Measurements from ENCODE around the gene ADD3. TPM values are rescaled to one million over a fixed set of nuclear protein-coding genes. Genes with fewer than 3 reads are reported as not detected.

Gene ADD3
- total and polyA plus RNA-seq, 4 donors: 15.4 to 55.9 (median 22.8) TPM

DNA sequence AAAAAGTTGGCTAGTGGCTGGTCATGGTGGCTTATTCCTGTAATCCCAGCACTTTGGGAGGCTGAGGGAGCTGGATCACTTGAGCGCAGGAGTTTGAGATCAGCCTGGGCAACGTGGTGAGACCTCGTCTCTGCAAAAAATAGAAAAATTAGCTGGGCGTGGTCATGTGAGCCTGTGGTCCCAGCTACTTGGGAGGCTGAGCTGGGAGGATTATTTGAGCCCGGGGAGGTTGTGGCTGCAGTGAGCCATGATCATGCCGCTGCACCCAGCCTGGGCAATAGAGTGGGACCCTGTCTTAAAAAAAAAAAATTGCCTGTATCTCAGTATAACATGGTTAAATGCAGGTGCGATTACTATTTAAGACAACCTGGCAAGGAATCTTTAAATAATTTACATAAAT lies 61.0 kb downstream of the ADD3 start (continued):
- TF ChIP-seq HNF4G (IDR thresholded peaks at IDR 0.05) (no peak), FOXA1 (IDR thresholded peaks at IDR 0.05) (no peak), TAF1 (conservative IDR thresholded peaks at IDR 0.05) (no peak), NR2F2 (IDR thresholded peaks at IDR 0.05) (no peak), ATF3 (IDR thresholded peaks at IDR 0.05) (no peak), RXRA (IDR thresholded peaks at IDR 0.05) (no peak)

GRCh38 chr10:110069502-110069982 lies 61.8 kb downstream of the ADD3 start:
- Histone ChIP-seq H3K4me3 (ENCODE audit: low read depth in 1 of 3, low read length in 3 of 3) (no peak overlapping the region), H3K27ac (ENCODE audit: low read depth in 1 of 2, low read length in 2 of 2) (peak overlapping the region; percentile 19 to 26), H3K4me1 (ENCODE audit: control insufficient read depth in 4 of 4, insufficient read depth in 4 of 4, low read length in 3 of 4) (peaks cover 0 to 3% (median 0%) of the 10 kb centered on the region in 4 donors), H3K36me3 (ENCODE audit: control insufficient read depth in 4 of 4, insufficient read depth in 3 of 4, low read depth in 1 of 4, low read length in 3 of 4) (no peaks in the 10 kb centered on the region), H3K27me3 (ENCODE audit: control insufficient read depth in 4 of 4, insufficient read depth in 4 of 4, low read length in 3 of 4) (no peaks in the 10 kb centered on the region), H3K9me3 (ENCODE audit: control insufficient read depth in 4 of 4, low read length in 3 of 4) (no peaks in the 10 kb centered on the region), H3K9ac (ENCODE audit: low read depth in 1 of 2, low read length in 2 of 2) (peak overlapping the region in 1 of 2 donors; percentile 63)
- 63% methylated on average over 1 of the region's 1 CpG for WGBS
- TF ChIP-seq HNF4A (conservative IDR thresholded peaks at IDR 0.05) (no peak), FOXA2 (IDR thresholded peaks at IDR 0.05) (no peak), RXRA (IDR thresholded peaks at IDR 0.05) (no peak), JUND (IDR thresholded peaks at IDR 0.05) (no peak), FOXA1 (IDR thresholded peaks at IDR 0.05) (no peak)
- no peak for DNase-seq (ENCODE audit: low spot score)

GRCh38 chr10:110073896-110074295 lies 66.1 kb downstream of the ADD3 start:
- no peaks in the 10 kb centered on the region for H3K36me3 ChIP-seq (ENCODE audit: control insufficient read depth in 4 of 4, insufficient read depth in 3 of 4, low read depth in 1 of 4, low read length in 3 of 4)
- no peak for DNase-seq (ENCODE audit: low spot score)
- no peaks in the 10 kb centered on the region for H3K27me3 ChIP-seq (ENCODE audit: control insufficient read depth in 4 of 4, insufficient read depth in 4 of 4, low read length in 3 of 4)
- H3K9me3 ChIP-seq (ENCODE audit: control insufficient read depth in 4 of 4, low read length in 3 of 4): no peaks in the 10 kb centered on the region
- TF ChIP-seq GABPA (IDR thresholded peaks at IDR 0.05 in 1 of 2, conservative IDR thresholded peaks at IDR 0.05 in 1 of 2) (no peak), ATF3 (IDR thresholded peaks at IDR 0.05) (no peak), YY1 (IDR thresholded peaks at IDR 0.05) (no peak), JUND (IDR thresholded peaks at IDR 0.05) (no peak), ZBTB33 (IDR thresholded peaks at IDR 0.05) (no peak), REST (IDR thresholded peaks at IDR 0.05) (no peak), HNF4A (conservative IDR thresholded peaks at IDR 0.05) (no peak)
- peaks cover 0 to 12% (median 5%) of the 10 kb centered on the region in 4 donors for H3K4me1 ChIP-seq (ENCODE audit: control insufficient read depth in 4 of 4, insufficient read depth in 4 of 4, low read length in 3 of 4)
- WGBS: 82% methylated on average over 2 of the region's 2 CpGs
- no peak overlapping the region for H3K9ac ChIP-seq (ENCODE audit: low read depth in 1 of 2, low read length in 2 of 2)
- H3K4me3 ChIP-seq (ENCODE audit: low read depth in 1 of 3, low read length in 3 of 3): no peak overlapping the region
- no peak overlapping the region for H3K27ac ChIP-seq (ENCODE audit: low read depth in 1 of 2, low read length in 2 of 2)
